NCI-H345 (cell line): Measurements from ENCODE around the gene PTPRK.

Experiments used
- DNase-seq: peaks from one replicate; lab custom pipeline; 2025; lab: John Stamatoyannopoulos, UW

PTPRK gene

GRCh38 chr6:128070406-128070805 is 450.0 kb downstream of the PTPRK start:
- no peak for DNase-seq

- DNase-seq: no peak
Measured at GRCh38 chr6:128069188-128069587, 451.2 kb downstream of the PTPRK start.

- DNase-seq: no peak
Measured at GRCh38 chr6:128068119-128068479, 452.3 kb downstream of the PTPRK start.

GRCh38 chr6:128067446-128068118 is 452.8 kb downstream of the PTPRK start:
- DNase-seq: no peak

- DNase-seq: no peak
Measured at GRCh38 chr6:128065072-128065471, 455.3 kb downstream of the PTPRK start.

GRCh38 chr6:128064540-128064895 is 455.9 kb downstream of the PTPRK start:
- DNase-seq: no peak

- no peak for DNase-seq
Measured at GRCh38 chr6:128063850-128064539, 456.4 kb downstream of the PTPRK start.

GRCh38 chr6:128062882-128063603 is 457.4 kb downstream of the PTPRK start:
- no peak for DNase-seq

- DNase-seq: no peak
Measured at GRCh38 chr6:128057946-128058345, 462.5 kb downstream of the PTPRK start.

GRCh38 chr6:128057541-128057940 is 462.9 kb downstream of the PTPRK start:
- no peak for DNase-seq

GRCh38 chr6:128053109-128053508 is 467.3 kb downstream of the PTPRK start:
- no peak for DNase-seq

- no peak for DNase-seq
Measured at GRCh38 chr6:128047989-128048388, 472.4 kb downstream of the PTPRK start.

GRCh38 chr6:128046033-128046432 is 474.4 kb downstream of the PTPRK start:
- DNase-seq: no peak

- no peak for DNase-seq
Measured at GRCh38 chr6:128039543-128039942, 480.9 kb downstream of the PTPRK start.

- no peak for DNase-seq
Measured at GRCh38 chr6:128036808-128037570, 483.4 kb downstream of the PTPRK start.

- DNase-seq: no peak
Measured at GRCh38 chr6:128033156-128033555, 487.2 kb downstream of the PTPRK start.

GRCh38 chr6:128032042-128032441 is 488.4 kb downstream of the PTPRK start:
- DNase-seq: no peak

GRCh38 chr6:128029826-128030225 is 490.6 kb downstream of the PTPRK start:
- no peak for DNase-seq

- DNase-seq: no peak
Measured at GRCh38 chr6:128028183-128028582, 492.2 kb downstream of the PTPRK start.

- DNase-seq: no peak
Measured at GRCh38 chr6:128025478-128025877, 494.9 kb downstream of the PTPRK start.

GRCh38 chr6:128024969-128025368 is 495.4 kb downstream of the PTPRK start:
- DNase-seq: no peak

- no peak for DNase-seq
Measured at GRCh38 chr6:128024046-128024445, 496.4 kb downstream of the PTPRK start.

- DNase-seq: no peak
Measured at GRCh38 chr6:128018821-128019220, 501.6 kb downstream of the PTPRK start.
